ENCODE results near the gene FBXO30. TPM values are rescaled to one million over a fixed set of nuclear protein-coding genes. Genes with fewer than 3 reads are reported as not detected.

FBXO30 gene
- total and polyA plus RNA-seq, 10 of the 15 experiments (the other 5 are each of a cell fraction or from before 2014, with no cell fraction given), result 1.7 to 6.9 (median 5.3) TPM

DNA sequence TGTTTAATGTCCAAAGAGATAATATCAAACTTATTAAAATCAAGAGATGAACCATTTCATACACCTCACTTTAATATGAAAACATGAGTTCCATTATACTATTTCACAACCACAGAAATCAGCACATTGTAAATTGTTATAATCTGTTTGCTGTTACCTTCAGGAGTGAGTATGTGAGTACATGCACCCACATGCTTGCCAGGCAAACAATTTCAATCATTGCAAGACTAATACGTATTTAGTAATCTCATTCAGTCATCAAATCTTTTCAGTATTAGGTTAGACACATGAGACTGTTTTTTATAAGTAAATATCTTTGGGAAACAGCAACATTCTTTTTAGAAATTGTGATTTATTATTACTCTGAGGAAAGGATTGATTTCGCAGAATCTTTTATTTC, 70.0 kb downstream of the FBXO30 start:
- Histone ChIP-seq H3K27me3 (replicated peaks in 1 of 2; ENCODE audit: control insufficient read depth in 2 of 2, insufficient read depth in 2 of 2, low read length in 1 of 2) (no peaks in the 10 kb centered on the region), H3K4me2 (ENCODE audit: control insufficient read depth, insufficient read depth) (no peak overlapping the region), H3K9ac (ENCODE audit: control insufficient read depth, insufficient read depth, low read length) (no peak overlapping the region), H3K9me3 (replicated peaks; ENCODE audit: control insufficient read depth, insufficient read depth, low read length) (no peaks in the 10 kb centered on the region), H2AFZ (ENCODE audit: control insufficient read depth, low read depth, low read length) (no peak overlapping the region), H3K36me3 (ENCODE audit: control insufficient read depth in 2 of 2, insufficient read depth in 2 of 2, low read length in 1 of 2) (no peaks in the 10 kb centered on the region), H3K4me1 (ENCODE audit: control insufficient read depth, insufficient read depth, low read length) (no peaks in the 10 kb centered on the region; the same call in 1 of the 2 replicates), H3K4me3 (no peak overlapping the region), H4K20me1 (ENCODE audit: control insufficient read depth, insufficient read depth) (no peaks in the 10 kb centered on the region), H3K27ac (ENCODE audit: control insufficient read depth, insufficient read depth) (no peak overlapping the region), H3K79me2 (ENCODE audit: control insufficient read depth, insufficient read depth, low read length) (no peaks in the 10 kb centered on the region)
- ChIA-PET RAD21 (ENCODE audit: unreplicated experiment) (no interaction called here), CTCF (no interaction called here), POLR2A (no interaction called here), SMC1A (ENCODE audit: uncharacterized antibody, unreplicated experiment) (no interaction called here)
- intact Hi-C loops (cut with micrococcal nuclease; ENCODE audit: unreplicated experiment) (loop anchor here (5.0 kb wide), 1 partner anchor 58 kb away; no protein-coding TSS in a partner anchor), in situ Hi-C loops (cut with MboI) (no loop called here)
- FAIRE-seq (no peak), ATAC-seq (no peak), DNase-seq (ENCODE audit: low read depth, low spot score) (no peak)
- 93% methylated on average over 2 of the region's 2 CpGs for WGBS (ENCODE audit: insufficient coverage, insufficient replicate concordance, low lambda C conversion rate, missing lambda C conversion rate)
- TF ChIP-seq MXI1 (IDR thresholded peaks at IDR 0.05; ENCODE audit: low read depth, low read length), result no peak
- TF ChIP-seq TCF12 (IDR thresholded peaks at IDR 0.05; ENCODE audit: low read depth, low read length), result no peak
- TF ChIP-seq, protein P1, sequence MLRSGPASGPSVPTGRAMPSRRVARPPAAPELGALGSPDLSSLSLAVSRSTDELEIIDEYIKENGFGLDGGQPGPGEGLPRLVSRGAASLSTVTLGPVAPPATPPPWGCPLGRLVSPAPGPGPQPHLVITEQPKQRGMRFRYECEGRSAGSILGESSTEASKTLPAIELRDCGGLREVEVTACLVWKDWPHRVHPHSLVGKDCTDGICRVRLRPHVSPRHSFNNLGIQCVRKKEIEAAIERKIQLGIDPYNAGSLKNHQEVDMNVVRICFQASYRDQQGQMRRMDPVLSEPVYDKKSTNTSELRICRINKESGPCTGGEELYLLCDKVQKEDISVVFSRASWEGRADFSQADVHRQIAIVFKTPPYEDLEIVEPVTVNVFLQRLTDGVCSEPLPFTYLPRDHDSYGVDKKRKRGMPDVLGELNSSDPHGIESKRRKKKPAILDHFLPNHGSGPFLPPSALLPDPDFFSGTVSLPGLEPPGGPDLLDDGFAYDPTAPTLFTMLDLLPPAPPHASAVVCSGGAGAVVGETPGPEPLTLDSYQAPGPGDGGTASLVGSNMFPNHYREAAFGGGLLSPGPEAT (IDR thresholded peaks at IDR 0.05; ENCODE audit: low read depth), result no peak
- TF ChIP-seq ATF7 (IDR thresholded peaks at IDR 0.05; ENCODE audit: low read depth), result no peak
- no peak for TF ChIP-seq ZNF24 (IDR thresholded peaks at IDR 0.05)
- no peak for TF ChIP-seq MYC (IDR thresholded peaks at IDR 0.05; ENCODE audit: insufficient read depth, insufficient read length, insufficient replicate concordance, low read length, severe bottlenecking)
- no peak for TF ChIP-seq CEBPB (IDR thresholded peaks at IDR 0.05; ENCODE audit: borderline replicate concordance in 1 of 2, low read depth in 2 of 2, low read length in 2 of 2)
- TF ChIP-seq, protein P2, sequence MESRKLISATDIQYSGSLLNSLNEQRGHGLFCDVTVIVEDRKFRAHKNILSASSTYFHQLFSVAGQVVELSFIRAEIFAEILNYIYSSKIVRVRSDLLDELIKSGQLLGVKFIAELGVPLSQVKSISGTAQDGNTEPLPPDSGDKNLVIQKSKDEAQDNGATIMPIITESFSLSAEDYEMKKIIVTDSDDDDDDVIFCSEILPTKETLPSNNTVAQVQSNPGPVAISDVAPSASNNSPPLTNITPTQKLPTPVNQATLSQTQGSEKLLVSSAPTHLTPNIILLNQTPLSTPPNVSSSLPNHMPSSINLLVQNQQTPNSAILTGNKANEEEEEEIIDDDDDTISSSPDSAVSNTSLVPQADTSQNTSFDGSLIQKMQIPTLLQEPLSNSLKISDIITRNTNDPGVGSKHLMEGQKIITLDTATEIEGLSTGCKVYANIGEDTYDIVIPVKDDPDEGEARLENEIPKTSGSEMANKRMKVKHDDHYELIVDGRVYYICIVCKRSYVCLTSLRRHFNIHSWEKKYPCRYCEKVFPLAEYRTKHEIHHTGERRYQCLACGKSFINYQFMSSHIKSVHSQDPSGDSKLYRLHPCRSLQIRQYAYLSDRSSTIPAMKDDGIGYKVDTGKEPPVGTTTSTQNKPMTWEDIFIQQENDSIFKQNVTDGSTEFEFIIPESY (IDR thresholded peaks at IDR 0.05), result no peak
- no peak for TF ChIP-seq RB1 (IDR thresholded peaks at IDR 0.05; ENCODE audit: borderline replicate concordance)
- TF ChIP-seq FOXK2 (IDR thresholded peaks at IDR 0.05), result no peak
- TF ChIP-seq, protein P3, sequence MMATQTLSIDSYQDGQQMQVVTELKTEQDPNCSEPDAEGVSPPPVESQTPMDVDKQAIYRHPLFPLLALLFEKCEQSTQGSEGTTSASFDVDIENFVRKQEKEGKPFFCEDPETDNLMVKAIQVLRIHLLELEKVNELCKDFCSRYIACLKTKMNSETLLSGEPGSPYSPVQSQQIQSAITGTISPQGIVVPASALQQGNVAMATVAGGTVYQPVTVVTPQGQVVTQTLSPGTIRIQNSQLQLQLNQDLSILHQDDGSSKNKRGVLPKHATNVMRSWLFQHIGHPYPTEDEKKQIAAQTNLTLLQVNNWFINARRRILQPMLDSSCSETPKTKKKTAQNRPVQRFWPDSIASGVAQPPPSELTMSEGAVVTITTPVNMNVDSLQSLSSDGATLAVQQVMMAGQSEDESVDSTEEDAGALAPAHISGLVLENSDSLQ (IDR thresholded peaks at IDR 0.05), result no peak
- no peak for TF ChIP-seq CBFB (IDR thresholded peaks at IDR 0.05; ENCODE audit: low read depth)
- TF ChIP-seq SIN3A (IDR thresholded peaks at IDR 0.05; ENCODE audit: low read depth, low read length), result no peak
- TF ChIP-seq, protein P4, sequence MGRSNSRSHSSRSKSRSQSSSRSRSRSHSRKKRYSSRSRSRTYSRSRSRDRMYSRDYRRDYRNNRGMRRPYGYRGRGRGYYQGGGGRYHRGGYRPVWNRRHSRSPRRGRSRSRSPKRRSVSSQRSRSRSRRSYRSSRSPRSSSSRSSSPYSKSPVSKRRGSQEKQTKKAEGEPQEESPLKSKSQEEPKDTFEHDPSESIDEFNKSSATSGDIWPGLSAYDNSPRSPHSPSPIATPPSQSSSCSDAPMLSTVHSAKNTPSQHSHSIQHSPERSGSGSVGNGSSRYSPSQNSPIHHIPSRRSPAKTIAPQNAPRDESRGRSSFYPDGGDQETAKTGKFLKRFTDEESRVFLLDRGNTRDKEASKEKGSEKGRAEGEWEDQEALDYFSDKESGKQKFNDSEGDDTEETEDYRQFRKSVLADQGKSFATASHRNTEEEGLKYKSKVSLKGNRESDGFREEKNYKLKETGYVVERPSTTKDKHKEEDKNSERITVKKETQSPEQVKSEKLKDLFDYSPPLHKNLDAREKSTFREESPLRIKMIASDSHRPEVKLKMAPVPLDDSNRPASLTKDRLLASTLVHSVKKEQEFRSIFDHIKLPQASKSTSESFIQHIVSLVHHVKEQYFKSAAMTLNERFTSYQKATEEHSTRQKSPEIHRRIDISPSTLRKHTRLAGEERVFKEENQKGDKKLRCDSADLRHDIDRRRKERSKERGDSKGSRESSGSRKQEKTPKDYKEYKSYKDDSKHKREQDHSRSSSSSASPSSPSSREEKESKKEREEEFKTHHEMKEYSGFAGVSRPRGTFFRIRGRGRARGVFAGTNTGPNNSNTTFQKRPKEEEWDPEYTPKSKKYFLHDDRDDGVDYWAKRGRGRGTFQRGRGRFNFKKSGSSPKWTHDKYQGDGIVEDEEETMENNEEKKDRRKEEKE (IDR thresholded peaks at IDR 0.05), result no peak
- no peak for TF ChIP-seq CBX5 (IDR thresholded peaks at IDR 0.05; ENCODE audit: low read depth)
- no peak for TF ChIP-seq YY1 (IDR thresholded peaks at IDR 0.05; ENCODE audit: low read depth, low read length)
- BruUV-seq (replicated peaks), result no TSS peak
